Activated CD8-positive, alpha-beta memory T cell treated with anti-CD3 and anti-CD28 coated beads, Interleukin-2, amount 50 U/mL, for 24 hours (primary cell): ENCODE results near the gene NMNAT3.

Experiments
- DNase-seq: peaks from one replicate; pipeline ENCODE4 v3.0.0-alpha.2; 2020; ENCODE audit errors: extremely low read depth

NMNAT3 gene

GRCh38 chr3:139541532-139542288 is 136.1 kb downstream of the NMNAT3 start:
- no peak for DNase-seq

DNA sequence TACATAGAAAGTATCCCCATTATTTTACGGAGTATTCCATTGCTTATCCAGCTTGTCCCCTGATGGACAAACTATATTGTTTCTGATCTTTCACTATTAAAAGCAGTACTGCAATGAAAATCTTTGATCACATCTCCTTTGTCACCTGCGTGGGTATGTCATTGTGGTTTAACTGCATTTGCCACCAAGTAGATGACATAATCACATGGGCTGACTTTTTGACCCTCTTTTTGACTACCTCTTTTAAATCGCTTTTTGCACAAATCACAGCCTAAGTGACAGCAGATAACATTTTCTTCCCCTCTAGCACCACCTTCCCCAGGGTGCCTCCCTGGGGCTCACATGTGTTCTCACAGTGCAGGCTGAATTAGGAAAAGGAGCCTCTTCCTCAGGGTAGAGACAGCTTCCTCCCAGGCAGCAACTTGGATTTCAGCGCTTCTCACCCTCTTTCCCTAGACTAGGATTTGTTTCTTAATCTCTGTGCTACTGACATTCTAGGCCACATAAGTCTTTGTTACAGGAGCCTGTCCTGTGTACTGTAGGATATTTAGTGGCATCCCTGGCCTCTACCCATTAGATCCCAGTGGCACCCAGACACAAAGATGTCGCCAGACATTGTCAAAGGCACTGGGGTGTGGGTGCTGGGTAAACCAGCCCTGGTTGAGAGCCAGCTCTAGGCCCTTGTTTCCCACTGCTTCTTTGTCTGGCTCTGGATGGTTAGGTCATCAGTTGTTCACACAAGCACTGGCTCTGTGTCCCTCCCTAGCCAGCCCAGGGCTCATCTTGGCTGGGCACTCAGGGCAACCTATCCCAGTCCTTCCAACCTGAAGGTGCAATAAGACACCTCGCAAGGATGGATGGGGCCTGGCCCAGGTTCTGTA is 136.9 kb downstream of the NMNAT3 start:
- DNase-seq: no peak

DNA sequence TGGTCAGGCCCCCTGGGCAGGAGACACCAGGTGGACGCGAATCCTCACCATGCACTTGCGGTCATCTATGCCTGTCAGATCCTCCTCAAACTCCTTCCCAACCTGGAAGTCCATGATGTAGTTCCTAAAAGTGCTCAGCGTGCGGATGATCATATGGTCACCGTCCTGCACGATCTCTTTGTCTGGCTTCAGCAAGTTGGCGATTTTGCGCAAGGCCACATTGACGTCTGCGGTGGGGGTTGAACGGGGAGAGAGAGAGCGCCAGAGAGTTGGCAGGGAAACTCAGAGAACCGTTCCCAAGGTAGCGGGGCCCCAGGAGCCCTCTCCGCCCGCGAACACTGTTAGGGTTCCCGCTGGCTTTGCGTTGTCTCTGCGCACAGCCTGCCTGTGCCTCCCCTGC is 139.0 kb downstream of the NMNAT3 start:
- DNase-seq: no peak

DNA sequence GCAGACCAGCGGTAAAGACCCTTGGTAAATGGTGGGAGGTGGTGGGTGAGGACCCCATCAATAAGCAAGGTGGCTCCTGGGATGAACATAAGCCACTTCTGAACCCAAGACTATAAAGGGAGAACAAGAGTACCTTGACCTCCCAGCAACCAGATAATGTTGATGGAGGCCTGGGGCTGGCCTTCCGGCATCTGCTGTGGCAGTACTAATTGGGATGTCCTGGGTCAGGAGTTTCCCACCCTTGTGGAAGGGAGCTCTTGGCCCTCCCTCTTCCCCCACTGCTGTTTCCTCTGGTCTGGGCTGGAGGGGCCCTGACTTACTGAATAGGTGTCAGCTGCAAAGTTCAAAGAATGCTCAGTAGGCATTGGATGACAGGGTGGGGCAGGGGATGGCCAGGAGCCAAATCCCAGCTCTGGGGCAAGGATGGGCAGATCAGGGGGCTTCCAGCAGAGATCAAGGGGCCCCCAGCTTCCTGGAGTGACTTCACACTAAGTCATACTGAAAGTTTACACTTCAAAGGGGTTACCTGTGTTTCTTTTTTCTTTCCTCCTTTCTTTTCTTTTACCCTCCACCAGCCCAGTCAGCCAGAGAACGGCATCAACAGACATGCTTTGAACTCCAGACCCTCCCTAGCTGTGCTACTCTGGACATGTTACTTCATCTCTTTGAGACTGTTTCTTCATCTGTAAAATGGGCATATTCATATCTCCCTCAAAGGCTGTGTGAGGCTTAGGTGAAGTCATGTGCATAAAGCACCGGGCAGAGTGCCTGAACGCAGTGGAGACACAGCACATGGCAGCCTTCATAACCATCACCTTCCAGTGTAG is 139.8 kb downstream of the NMNAT3 start:
- DNase-seq: no peak

DNA sequence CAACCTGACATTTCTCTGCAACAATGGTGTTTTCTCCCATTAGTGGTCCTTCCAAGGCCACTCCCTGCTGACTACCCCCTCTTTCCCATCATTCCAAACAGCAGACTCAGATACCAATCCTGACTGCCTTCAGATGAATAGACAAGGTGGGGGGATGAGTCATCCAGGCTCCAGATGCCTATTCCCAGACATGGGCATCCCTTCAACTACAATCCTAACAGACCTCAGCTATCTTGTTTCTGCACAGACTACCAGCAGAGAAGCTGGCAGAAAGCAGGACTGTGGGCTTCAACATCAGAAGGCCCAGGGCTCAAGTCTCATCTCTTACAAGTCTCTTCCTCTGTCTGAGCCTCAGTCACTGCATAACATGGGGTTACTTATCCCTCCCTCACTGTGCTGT is 140.4 kb downstream of the NMNAT3 start:
- no peak for DNase-seq

- DNase-seq: no peak
These were observed 142.5 kb downstream of the NMNAT3 start for GRCh38 chr3:139534992-139535879.

DNA sequence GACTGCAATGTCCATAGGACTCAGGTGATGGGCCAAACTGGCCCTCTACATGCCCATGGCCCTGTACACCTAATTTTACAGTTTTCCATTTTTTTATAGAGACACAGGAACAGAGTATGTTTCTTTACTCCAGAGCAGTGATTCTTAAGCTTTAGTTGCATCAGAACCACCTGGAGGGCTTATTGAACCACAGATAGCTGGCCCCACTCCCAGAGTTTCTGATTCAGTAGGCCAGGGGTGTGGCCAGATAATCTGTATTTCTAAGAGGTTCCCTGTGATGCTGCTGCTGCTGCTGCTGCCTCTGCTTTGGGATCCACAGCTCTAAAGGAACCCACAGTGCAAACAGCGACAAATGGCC is 143.3 kb downstream of the NMNAT3 start:
- no peak for DNase-seq

DNA sequence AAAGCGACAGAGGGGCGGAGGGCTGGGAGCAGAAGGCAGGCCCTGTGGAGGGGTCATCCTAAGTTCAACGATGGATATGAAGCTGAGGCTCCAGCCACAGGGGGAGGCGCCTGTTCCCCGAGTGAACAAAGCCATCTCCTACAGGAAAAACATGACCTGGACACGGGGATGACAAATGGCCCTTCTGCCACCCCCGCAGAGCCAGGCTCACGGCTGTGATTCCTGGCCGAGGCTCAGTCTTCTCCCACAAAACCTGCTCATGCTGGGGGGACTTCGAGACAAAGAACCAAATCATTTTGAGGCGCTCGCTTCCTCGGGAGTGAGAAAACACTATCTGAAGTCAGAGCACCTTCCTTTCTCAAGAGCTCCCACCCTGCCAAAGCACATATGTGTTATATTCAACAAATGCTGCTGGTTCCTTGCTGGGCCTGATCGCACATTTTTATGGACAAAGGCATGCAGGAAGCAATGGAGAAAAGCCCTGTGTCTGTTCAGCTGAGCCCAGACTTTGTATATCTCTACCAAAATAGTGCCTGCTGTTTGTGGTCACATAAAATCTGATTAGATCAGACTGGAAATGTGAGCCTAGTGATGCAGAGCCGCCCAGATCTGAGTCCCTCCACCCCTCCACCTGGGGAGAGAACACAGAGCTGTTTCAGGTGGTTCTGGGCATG is 143.9 kb downstream of the NMNAT3 start:
- no peak for DNase-seq

DNA sequence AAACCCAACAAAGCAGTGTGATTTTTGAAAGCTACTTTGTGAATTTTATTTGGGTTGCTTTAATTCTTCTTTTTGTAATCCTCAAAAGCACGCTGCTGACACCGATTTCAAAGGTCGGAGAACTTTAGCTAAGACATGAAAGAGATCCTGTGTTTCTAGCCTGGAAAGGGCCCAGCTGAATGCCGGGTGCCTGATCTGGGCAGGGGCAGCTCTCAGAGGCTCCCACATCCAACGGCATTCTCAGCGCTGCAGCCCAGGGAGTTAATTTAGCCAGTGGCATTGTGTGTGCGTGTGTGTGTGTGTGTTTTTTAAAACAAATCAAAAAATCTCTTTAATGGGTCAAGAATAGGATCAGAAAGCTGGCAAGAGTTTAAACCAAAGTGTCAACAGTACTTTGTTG is 144.8 kb downstream of the NMNAT3 start:
- DNase-seq: no peak

- no peak for DNase-seq
These were observed 147.1 kb downstream of the NMNAT3 start for GRCh38 chr3:139530717-139531116.

GRCh38 chr3:139529662-139530061 is 148.1 kb downstream of the NMNAT3 start:
- no peak for DNase-seq

- no peak for DNase-seq
These were observed 148.8 kb downstream of the NMNAT3 start for GRCh38 chr3:139528924-139529323.

DNA sequence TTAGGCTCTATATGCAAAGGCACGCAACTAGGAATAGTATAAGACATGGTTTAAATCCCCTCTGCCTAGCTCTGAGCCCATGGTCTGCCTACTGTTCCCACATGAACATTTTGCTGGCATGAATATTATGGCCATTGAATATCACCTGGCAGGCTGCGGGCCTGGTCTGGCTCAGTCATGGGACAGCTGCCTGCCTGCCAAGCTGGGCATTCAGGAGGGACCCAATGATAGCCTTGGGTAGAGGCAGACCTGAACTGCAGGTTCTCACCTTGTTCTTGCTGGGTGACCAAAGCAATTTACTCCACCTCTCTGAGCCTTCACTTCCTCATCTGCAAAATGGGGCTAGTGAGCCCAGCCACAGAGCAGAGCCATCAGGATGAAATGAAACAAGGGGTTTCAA is 149.5 kb downstream of the NMNAT3 start:
- no peak for DNase-seq

DNA sequence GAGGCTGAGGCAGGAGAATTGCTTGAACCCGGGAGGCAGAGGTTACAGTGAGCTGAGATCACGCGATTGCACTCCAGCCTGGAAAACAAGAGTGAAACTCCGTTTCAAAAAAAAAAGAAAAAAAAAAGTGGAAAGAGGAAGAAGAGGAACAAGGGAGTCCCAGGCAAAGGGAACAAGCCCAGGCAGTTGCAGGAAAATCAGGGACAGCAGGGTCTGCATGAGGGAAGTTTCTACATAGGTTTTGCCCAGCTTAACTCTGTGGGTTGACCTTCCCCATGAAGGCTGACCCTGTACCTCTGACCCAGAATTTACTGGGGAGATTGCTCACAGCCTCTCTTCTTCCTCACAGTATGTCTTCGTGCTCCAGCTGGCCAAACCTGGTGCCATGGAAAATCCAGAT is 150.5 kb downstream of the NMNAT3 start:
- DNase-seq: no peak

DNA sequence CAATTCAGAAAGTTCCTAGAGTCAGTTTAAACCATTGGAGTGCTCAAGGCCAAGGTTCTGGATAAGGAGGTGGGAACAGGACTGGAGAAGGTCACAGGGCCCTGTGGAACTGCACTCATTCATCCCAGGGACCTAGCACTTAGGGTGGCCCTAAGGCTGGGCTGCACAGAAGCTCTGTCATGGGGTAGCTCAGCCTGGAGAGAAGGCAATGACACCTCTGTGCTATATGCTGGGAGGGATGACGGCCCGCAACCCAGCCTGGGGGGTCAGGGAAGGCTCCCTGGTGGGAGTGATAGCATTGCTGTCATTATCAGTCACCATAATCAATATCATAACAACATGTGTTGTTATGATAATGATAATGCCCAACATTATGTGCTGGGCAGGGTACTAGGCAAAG is 151.6 kb downstream of the NMNAT3 start:
- no peak for DNase-seq

DNA sequence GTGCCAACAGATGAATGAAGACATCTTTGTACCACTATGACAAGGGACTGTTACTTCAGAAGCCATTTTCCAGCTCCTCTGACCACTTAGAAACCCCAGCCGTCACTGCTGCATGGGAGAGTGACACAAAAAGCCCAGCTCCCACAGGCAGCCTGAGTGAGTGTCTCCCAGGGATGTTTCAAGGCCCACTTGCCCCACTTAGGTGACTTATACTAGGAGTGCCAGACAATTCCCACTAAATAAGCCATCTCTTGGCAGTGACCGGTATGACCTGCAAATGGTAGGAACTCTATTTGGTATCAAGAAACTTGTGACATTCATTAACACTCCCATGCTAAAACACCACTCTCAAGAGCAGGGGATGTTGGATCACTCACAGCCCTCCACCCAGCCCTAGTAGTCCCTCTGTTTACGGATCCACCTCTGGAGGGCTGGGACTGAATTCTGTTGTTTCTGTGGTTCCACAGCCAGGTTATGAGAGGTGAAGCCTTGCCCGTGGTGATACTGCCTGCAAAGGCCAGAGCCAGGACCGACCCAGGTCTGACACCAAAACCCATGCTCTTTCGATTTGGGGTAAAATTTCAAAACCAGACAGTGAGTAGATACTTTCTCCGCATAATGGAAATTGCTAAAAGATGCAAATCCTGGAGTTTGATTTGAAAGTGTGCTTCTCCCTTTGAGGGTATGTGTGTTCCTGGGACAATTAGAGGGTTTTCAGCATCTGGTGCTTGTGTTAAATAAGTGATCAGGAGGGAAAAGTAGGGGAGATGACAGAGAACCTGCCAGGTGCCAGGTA is 152.7 kb downstream of the NMNAT3 start:
- DNase-seq: no peak

DNA sequence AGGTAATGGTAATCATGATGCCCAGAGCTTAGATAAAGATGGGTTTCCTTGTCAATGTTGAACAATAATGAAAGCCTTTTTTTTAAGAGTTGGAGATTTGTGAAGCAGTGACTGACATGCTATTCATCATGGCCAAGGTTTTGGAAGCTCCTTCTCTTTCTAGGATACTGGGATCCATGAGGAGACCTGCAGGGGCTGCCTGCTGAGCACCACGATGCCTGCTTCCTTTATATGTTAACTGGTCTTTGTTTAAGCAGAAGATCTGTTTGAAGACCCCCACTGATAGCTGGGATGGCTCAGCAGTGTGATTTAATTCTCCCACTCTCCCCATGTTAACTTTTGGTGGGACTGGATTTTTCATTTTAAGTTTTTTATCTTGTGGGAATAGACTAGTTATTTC is 154.1 kb downstream of the NMNAT3 start:
- no peak for DNase-seq

DNA sequence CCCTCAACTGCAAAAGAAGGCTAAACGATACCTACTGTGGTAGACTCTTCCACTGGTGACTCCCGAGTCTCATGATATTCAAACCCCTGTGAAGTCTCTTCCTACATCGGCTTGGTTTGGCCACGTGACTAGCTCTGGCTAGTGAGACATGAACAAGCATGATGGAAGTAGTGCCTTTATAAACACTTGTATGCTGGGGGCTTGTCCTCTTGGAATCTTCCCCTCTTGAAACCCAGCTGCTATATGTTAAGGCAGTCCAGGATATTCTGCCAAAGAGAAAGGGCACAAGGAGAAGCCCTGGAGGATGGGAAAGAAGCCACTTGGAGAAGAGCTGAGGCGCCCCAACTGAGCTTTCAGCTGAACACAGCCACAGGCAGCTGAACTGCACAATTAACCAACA is 154.6 kb downstream of the NMNAT3 start:
- DNase-seq: no peak

GRCh38 chr3:139522421-139522820 is 155.4 kb downstream of the NMNAT3 start:
- no peak for DNase-seq

DNA sequence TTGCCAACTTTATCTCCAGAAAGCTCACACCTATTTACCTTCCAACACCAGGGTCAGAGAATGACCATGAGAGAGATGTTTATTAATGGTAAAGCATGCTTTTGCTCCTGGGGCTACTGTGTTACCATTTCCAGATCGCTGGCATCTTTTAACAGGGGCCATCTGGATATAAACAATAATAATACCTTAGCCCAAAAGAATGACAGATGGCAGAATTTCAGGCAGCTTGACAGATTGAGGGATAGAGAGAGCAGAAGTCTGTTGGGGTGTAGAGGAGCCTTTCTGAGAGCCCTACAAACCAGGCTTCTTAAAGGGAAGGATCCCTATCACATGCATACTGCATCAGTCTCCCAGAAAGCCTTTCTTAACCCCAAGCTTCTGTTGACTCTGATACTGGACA is 156.0 kb downstream of the NMNAT3 start:
- no peak for DNase-seq
